Stomach (tissue), 9 donors: ENCODE results near the gene TTC34. TPM values are rescaled to one million over a fixed set of nuclear protein-coding genes. Genes with fewer than 3 reads are reported as not detected.

Source experiments
- DNase-seq, 2 donors: peaks; one replicate each; pipeline versions ENCODE4 v3.0.0 to v3.0.0-alpha.2; 2013 to 2019
- H3K27ac ChIP-seq, 5 donors: fragments of 200-600 bp in 4 of 5; sonication (generic) in 4 of 5; one replicate each; pipeline ENCODE4 v1.5.1; 2013 to 2019; ENCODE audit warnings: mild to moderate bottlenecking in 1 of 5, moderate library complexity in 1 of 5
- H3K27me3 ChIP-seq, 3 donors: fragments of 200-600 bp; sonication (generic); one replicate each; pipeline ENCODE4 v1.5.1; 2017 to 2019; ENCODE audit warnings: mixed run types in 1 of 3
- H3K36me3 ChIP-seq, 4 donors: fragments of 200-600 bp; sonication (generic); 1 replicate in 3 of 4; 2 replicates in 1 of 4; pipeline ENCODE4 v1.5.1; 2016 to 2019
- H3K4me1 ChIP-seq, 4 donors: fragments of 200-600 bp; sonication (generic); one replicate each; pipeline ENCODE4 v1.5.1; 2016 to 2019
- H3K4me3 ChIP-seq, 4 donors: fragments of 200-600 bp; sonication (generic) in 3 of 4; one replicate each; pipeline ENCODE4 v1.5.1; 2016 to 2019; ENCODE audit warnings: mild to moderate bottlenecking in 1 of 4
- H3K9me3 ChIP-seq, 4 donors: fragments of 200-600 bp; sonication (generic); one replicate each; pipeline ENCODE4 v1.5.1; 2016 to 2019
- CTCF ChIP-seq, 7 experiments: fragments of 450-650 bp in 4 of 7; fragments of 200-600 bp in 3 of 7; sonication (generic) in 3 of 7; IDR thresholded peaks; one replicate each; pipeline ENCODE4 v1.5.1; 2016 to 2019; ENCODE audit warnings: antibody characterized with exemption in 7 of 7, control low read depth in 2 of 7, mild to moderate bottlenecking in 1 of 7
- EP300 ChIP-seq: sonication (generic); formaldehyde crosslinking; IDR thresholded peaks from one replicate; pipeline ENCODE4 v1.6.1; 2017; ENCODE audit warnings: antibody characterized with exemption
- POLR2A ChIP-seq, 4 donors: fragments of 450-650 bp; IDR thresholded peaks; one replicate each; pipeline ENCODE4 v1.6.1; 2016; ENCODE audit warnings: antibody characterized with exemption in 4 of 4, control low read depth in 2 of 4, mild to moderate bottlenecking in 1 of 4, moderate library complexity in 1 of 4
- POLR2AphosphoS5 ChIP-seq, 3 donors: sonication (generic); formaldehyde crosslinking; IDR thresholded peaks; one replicate each; pipeline ENCODE4 v1.6.1; 2016; ENCODE audit warnings: antibody characterized with exemption in 3 of 3
- WGBS, 5 donors: extraction: QIAGEN DNeasy Blood & Tissue Kit in 3 of 5; methylation state at CpG; one replicate each; pipeline versions ENCODE4 v1.1.5 to v1.1.7; 2013 to 2018; 5-methylcytosine and 5-hydroxymethylcytosine counted together
- intact Hi-C: fragments of 100-400 bp; cut with DNase I; formaldehyde crosslinking; loops from one replicate; pipeline ENCODE4 v1.15.1; 2023; ENCODE audit warnings: low total_unique reads
- polyA plus RNA-seq, 3 donors: library from polyadenylated mRNA; stranded (reverse); fragments of 200-250 nt; gene quantifications; one replicate each; pipeline ENCODE4 v1.2.3, GENCODE V29; 2013
- total RNA-seq, 5 donors: library from RNA; depleted of rRNA; stranded (reverse); fragments of >200 nt; gene quantifications; one replicate each; pipeline versions ENCODE4 v1.1.0 to v1.2.3, GENCODE V29; 2014 to 2016
- donor health status: healthy with polysubstance abuse.
- donor health status: Bipolar disorder and iron deficiency.
- donor health status: healthy.

Gene TTC34
- total and polyA plus RNA-seq, 8 donors, result 0.06 to 1.3 (median 0.33) TPM; not detected in 2

DNA sequence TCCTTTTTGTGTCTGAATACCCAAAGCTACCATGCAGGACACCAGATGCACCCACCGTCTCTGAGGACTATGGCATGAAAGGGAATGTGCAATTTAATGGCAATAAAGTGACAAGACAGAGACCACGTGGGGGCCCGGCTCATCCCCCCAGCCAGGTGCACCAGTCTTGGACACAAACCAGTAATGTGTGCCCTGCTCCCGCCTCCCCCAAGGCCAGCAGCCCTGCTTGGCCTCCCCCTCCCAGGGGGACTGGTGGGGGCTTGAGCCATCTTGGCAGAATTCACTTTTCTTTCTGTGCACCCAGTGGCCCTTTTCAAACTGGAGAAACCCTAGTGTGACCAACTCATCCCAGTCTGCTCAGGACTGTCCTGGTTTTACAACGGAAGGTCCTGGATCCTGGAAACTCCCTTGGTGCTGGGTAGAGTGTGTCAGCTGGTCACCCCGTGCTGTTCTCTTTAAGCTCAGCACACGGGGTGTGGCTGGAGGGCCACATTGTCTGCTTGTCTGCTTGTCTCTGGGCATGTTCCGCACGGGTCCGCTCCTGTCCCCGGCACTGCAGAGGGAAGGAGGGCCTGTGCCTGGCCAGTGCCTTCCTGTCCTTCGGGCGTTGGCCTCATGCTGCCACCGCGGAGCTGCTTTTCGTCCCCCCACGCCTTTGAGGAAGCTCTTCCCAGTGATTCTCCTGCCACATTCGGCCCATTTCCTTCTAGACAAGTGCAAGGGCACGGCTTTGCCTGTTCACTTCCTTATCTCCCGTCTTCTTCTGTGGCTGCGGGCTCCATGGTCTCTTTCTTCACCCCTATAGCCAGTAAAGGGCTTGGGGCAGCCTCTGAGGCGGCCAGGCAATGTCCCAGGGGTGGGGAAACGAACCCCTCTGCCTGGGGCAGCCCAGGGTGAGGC lies 45.8 kb upstream of the TTC34 start:
- Histone ChIP-seq H3K27ac (no peak overlapping the region), H3K4me1 (no peaks in the 10 kb centered on the region), H3K4me3 (no peak overlapping the region), H3K27me3 (peaks cover 0 to 58% (median 26%) of the 10 kb centered on the region in 3 donors), H3K9me3 (peaks cover 6 to 16% (median 16%) of the 10 kb centered on the region in 4 donors), H3K36me3 (no peaks in the 10 kb centered on the region)
- peak in 1 of 2 donors; percentile 20 for DNase-seq
- intact Hi-C loops, result no loop called here
- TF ChIP-seq CTCF (IDR thresholded peaks at IDR 0.05) (no peak), POLR2A (IDR thresholded peaks at IDR 0.05) (no peak), EP300 (no peak), POLR2AphosphoS5 (IDR thresholded peaks at IDR 0.05) (no peak)
- 43 to 64% (median 52%) methylated on average over 21 to 23 of the region's 23 CpGs for WGBS, 5 donors

GRCh38 chr1:2845869-2846268 lies 44.4 kb upstream of the TTC34 start:
- WGBS, 5 donors, result 68 to 82% (median 75%) methylated on average over 9 of the region's 9 CpGs
- no peak overlapping the region for H3K4me3 ChIP-seq
- H3K9me3 ChIP-seq, result peaks cover 6 to 21% (median 17%) of the 10 kb centered on the region in 4 donors
- H3K27ac ChIP-seq, result no peak overlapping the region
- intact Hi-C loops, result no loop called here
- no peaks in the 10 kb centered on the region for H3K4me1 ChIP-seq
- DNase-seq, result no peak
- no peak for TF ChIP-seq CTCF (IDR thresholded peaks at IDR 0.05)
- TF ChIP-seq EP300, result no peak
- TF ChIP-seq POLR2A (IDR thresholded peaks at IDR 0.05), result no peak
- no peak for TF ChIP-seq POLR2AphosphoS5 (IDR thresholded peaks at IDR 0.05)
- H3K27me3 ChIP-seq, result peaks cover 0 to 58% (median 26%) of the 10 kb centered on the region in 3 donors
- no peaks in the 10 kb centered on the region for H3K36me3 ChIP-seq

- DNase-seq, result peak in 1 of 2 donors; percentile 33
- Histone ChIP-seq H3K4me3 (no peak overlapping the region), H3K27ac (no peak overlapping the region), H3K9me3 (peaks cover 6 to 29% (median 16%) of the 10 kb centered on the region in 4 donors), H3K4me1 (no peaks in the 10 kb centered on the region), H3K36me3 (no peaks in the 10 kb centered on the region), H3K27me3 (peaks cover 0 to 19% (median 2%) of the 10 kb centered on the region in 3 donors)
- TF ChIP-seq EP300, result no peak
- TF ChIP-seq POLR2AphosphoS5 (IDR thresholded peaks at IDR 0.05), result no peak
- no peak for TF ChIP-seq CTCF (IDR thresholded peaks at IDR 0.05)
- no peak for TF ChIP-seq POLR2A (IDR thresholded peaks at IDR 0.05)
- 52 to 63% (median 58%) methylated on average over 16 of the region's 16 CpGs for WGBS, 5 donors
- intact Hi-C loops, result no loop called here
These were observed 38.7 kb upstream of the TTC34 start for GRCh38 chr1:2840036-2840809.

- Histone ChIP-seq H3K4me3 (no peak overlapping the region), H3K27me3 (peaks cover 0 to 35% (median 4%) of the 10 kb centered on the region in 3 donors), H3K9me3 (peaks cover 0 to 19% (median 2%) of the 10 kb centered on the region in 4 donors), H3K27ac (no peak overlapping the region), H3K36me3 (no peaks in the 10 kb centered on the region), H3K4me1 (no peaks in the 10 kb centered on the region)
- WGBS, 5 donors, result 88 to 94% (median 90%) methylated on average over 12 of the region's 12 CpGs
- intact Hi-C loops, result no loop called here
- DNase-seq, result no peak
- no peak for TF ChIP-seq EP300
- TF ChIP-seq POLR2A (IDR thresholded peaks at IDR 0.05), result no peak
- no peak for TF ChIP-seq POLR2AphosphoS5 (IDR thresholded peaks at IDR 0.05)
- TF ChIP-seq CTCF (IDR thresholded peaks at IDR 0.05), result no peak
These were observed 36.3 kb upstream of the TTC34 start for GRCh38 chr1:2837823-2838222.
